WTC11 (cell line): ENCODE results near the gene UBASH3B. TPM values are rescaled to one million over a fixed set of nuclear protein-coding genes. Genes with fewer than 3 reads are reported as not detected.

ENCODE experiments used
- ATAC-seq: fragments of 200-7000 bp; cut with Tn5 transposase; 2 replicates; pipeline ENCODE4 v1.10.0; 2021; ENCODE audit warnings: mild to moderate bottlenecking, moderate library complexity
- CTCF ChIA-PET: fragments of 300-600 bp; sonication (Branson Sonifier 250); formaldehyde crosslinking; loops from one replicate; lab custom pipeline; 2021; ENCODE audit warnings: antibody characterized with exemption; lab: Charles Lee
- POLR2A ChIA-PET: fragments of 350-600 bp; sonication (Branson Sonifier 250); formaldehyde crosslinking; loops from one replicate; lab custom pipeline; 2021; ENCODE audit warnings: antibody characterized with exemption; lab: Charles Lee
- DNase-seq: peaks from one replicate; pipeline ENCODE4 v3.0.0; 2021; ENCODE audit warnings: low spot score
- H3K27ac Mint-ChIP-seq: 2 replicates; pipeline ENCODE4 v1.8.0; 2021; ENCODE audit warnings: mixed read lengths
- H3K27me3 Mint-ChIP-seq: 2 replicates; pipeline ENCODE4 v1.8.0; 2021; ENCODE audit warnings: low read depth, mild to moderate bottlenecking, moderate library complexity, mixed read lengths
- H3K36me3 Mint-ChIP-seq: 2 replicates; pipeline ENCODE4 v1.8.0; 2021; ENCODE audit warnings: mixed read lengths
- H3K4me1 Mint-ChIP-seq: 2 replicates; pipeline ENCODE4 v1.8.0; 2022; ENCODE audit warnings: mixed read lengths
- H3K4me3 Mint-ChIP-seq: 2 replicates; pipeline ENCODE4 v1.8.0; 2021; ENCODE audit warnings: mild to moderate bottlenecking, moderate library complexity, mixed read lengths
- H3K9me3 Mint-ChIP-seq: 2 replicates; pipeline ENCODE4 v1.8.0; 2021; ENCODE audit warnings: mixed read lengths
- AR ChIP-seq: fragments of 250-450 bp; sonication (Bioruptor Pico); IDR thresholded peaks from 2 replicates; pipeline ENCODE4 v1.9.0; 2021; ENCODE audit warnings: mild to moderate bottlenecking
- CTCF ChIP-seq: fragments of 200-600 bp; IDR thresholded peaks from 2 replicates; pipeline ENCODE4 v1.8.0; 2022; ENCODE audit warnings: antibody characterized with exemption
- MXD4 ChIP-seq: fragments of 250-450 bp; sonication (Bioruptor Pico); IDR thresholded peaks from 2 replicates; pipeline ENCODE4 v1.8.0; 2021; ENCODE audit warnings: mild to moderate bottlenecking, moderate library complexity, borderline replicate concordance
- NFE2L1 ChIP-seq: sonication (generic); formaldehyde crosslinking; IDR thresholded peaks from 2 replicates; pipeline ENCODE4 v1.8.1; 2023; ENCODE audit warnings: missing genetic modification reagents
- PRDM15 ChIP-seq: sonication (generic); formaldehyde crosslinking; IDR thresholded peaks from 2 replicates; pipeline ENCODE4 v1.8.0; 2022; ENCODE audit warnings: missing genetic modification reagents
- ZMAT4 ChIP-seq: fragments of 250-450 bp; sonication (Bioruptor Pico); IDR thresholded peaks from 2 replicates; pipeline ENCODE4 v1.9.0; 2021; ENCODE audit warnings: mild to moderate bottlenecking
- ZNF121 ChIP-seq: sonication (generic); formaldehyde crosslinking; IDR thresholded peaks from 2 replicates; pipeline ENCODE4 v1.8.0; 2023; ENCODE audit warnings: missing genetic modification reagents
- ZNF423 ChIP-seq: fragments of 250-450 bp; sonication (Bioruptor Pico); IDR thresholded peaks from 2 replicates; pipeline ENCODE4 v2.1.2; 2022; ENCODE audit warnings: mild to moderate bottlenecking, moderate library complexity
- ZSCAN18 ChIP-seq: fragments of 250-450 bp; sonication (Bioruptor Pico); IDR thresholded peaks from 2 replicates; pipeline ENCODE4 v2.1.2; 2022; ENCODE audit warnings: mild to moderate bottlenecking, moderate library complexity
- total RNA-seq: library from RNA; stranded (reverse); gene quantifications from 3 replicates; pipeline ENCODE4 v1.2.3, GENCODE V29; 2021

The UBASH3B gene
- total RNA-seq, 1 experiment from 2014 or later: 21.1 TPM

GRCh38 chr11:122741613-122742300, 86.2 kb downstream of the UBASH3B start (continued):
- TF ChIP-seq PRDM15 (CRISPR knock-in tag): no peak
- no peak for TF ChIP-seq AR
- TF ChIP-seq MXD4 (CRISPR knock-in tag): no peak
- TF ChIP-seq, all 79 proteins: peak for 0

GRCh38 chr11:122742301-122743018, 86.9 kb downstream of the UBASH3B start:
- DNase-seq: no peak
- no peak overlapping the region for H3K4me3 Mint-ChIP-seq
- no peaks in the 10 kb centered on the region for H3K36me3 Mint-ChIP-seq
- H3K4me1 Mint-ChIP-seq: peaks cover 8% of the 10 kb centered on the region
- H3K27me3 Mint-ChIP-seq: no peaks in the 10 kb centered on the region
- H3K9me3 Mint-ChIP-seq: no peaks in the 10 kb centered on the region
- CTCF ChIA-PET: interaction anchor here (1.4 to 2.0 kb wide), 2 partner anchors 13 to 114 kb away, joined by 6 to 8 read pairs; no protein-coding TSS in a partner anchor
- POLR2A ChIA-PET: interaction anchor here (0.9 kb wide), 1 partner anchor 16 kb away, joined by 3 read pairs; no protein-coding TSS in a partner anchor
- no peak overlapping the region for H3K27ac Mint-ChIP-seq
- no peak for TF ChIP-seq ZNF121 (CRISPR knock-in tag)
- TF ChIP-seq ZNF423: no peak
- TF ChIP-seq NFE2L1: no peak
- TF ChIP-seq ZMAT4 (CRISPR knock-in tag): no peak
- TF ChIP-seq CTCF: no peak
- no peak for ATAC-seq

- no peak for DNase-seq
- no peak for ATAC-seq
- H3K36me3 Mint-ChIP-seq: no peaks in the 10 kb centered on the region
- H3K27ac Mint-ChIP-seq: no peak overlapping the region
- ChIA-PET POLR2A (interaction anchor here (0.9 kb wide), 1 partner anchor 16 kb away, joined by 3 read pairs; no protein-coding TSS in a partner anchor), CTCF (interaction anchor here (1.4 to 2.0 kb wide), 2 partner anchors 12 to 114 kb away, joined by 6 to 8 read pairs; no protein-coding TSS in a partner anchor)
- H3K4me3 Mint-ChIP-seq: no peak overlapping the region
- no peaks in the 10 kb centered on the region for H3K9me3 Mint-ChIP-seq
- H3K4me1 Mint-ChIP-seq: peaks cover 8% of the 10 kb centered on the region
- TF ChIP-seq ZNF121 (CRISPR knock-in tag) (peak; percentile 85), ZSCAN18 (CRISPR knock-in tag) (no peak)
- no peaks in the 10 kb centered on the region for H3K27me3 Mint-ChIP-seq
These were observed 87.7 kb downstream of the UBASH3B start for GRCh38 chr11:122743097-122743741.
